Anterior cingulate cortex (tissue), 58 donors: ENCODE measurements around the gene TCL1A.
A peak's percentile ranks its signal among the peaks of the same experiment; 100 is the strongest.
"Not testable (repeated sequence)": the region's sequence is repeated elsewhere in the genome, so short reads cannot be mapped to it uniquely, and the experiment has no call there.

Source experiments
- DNase-seq, 58 donors: peaks; one replicate each; lab custom pipeline; 2025; lab: John Stamatoyannopoulos, UW

Gene TCL1A, protein sequence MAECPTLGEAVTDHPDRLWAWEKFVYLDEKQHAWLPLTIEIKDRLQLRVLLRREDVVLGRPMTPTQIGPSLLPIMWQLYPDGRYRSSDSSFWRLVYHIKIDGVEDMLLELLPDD

DNA sequence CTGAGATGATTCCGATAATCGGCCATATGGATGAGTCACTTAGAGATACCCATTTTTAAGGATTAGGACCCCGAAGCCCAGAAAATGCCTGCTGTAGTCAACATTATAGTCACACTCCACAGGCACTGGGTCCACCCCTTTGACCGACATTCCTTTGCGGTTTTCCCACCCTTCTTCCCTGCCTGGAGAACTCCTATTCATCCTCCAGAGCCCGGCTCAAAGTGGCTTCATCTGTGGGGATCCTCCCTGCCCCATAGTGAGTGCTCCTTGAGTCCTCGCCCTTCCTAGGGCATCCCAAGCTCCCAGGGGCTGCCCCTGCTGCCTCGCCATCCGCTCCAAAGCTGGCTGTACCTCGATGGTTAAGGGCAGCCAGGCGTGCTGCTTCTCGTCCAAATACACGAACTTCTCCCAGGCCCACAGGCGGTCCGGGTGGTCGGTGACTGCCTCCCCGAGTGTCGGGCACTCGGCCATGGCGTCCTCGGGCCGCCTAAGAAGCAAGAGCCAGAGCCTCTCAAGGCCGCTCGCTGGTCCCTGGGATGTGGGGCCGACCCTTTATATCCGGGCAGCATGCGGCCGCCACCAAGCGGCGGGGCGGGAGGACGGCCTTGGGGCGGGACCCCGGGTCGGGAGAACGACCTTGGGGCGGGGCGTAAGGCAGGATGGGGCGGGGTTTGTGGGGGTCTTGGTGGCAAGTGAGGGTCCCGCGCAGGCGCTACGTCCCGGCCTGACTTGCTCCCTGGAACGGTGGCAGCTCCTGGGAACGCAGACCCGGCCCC, at the start of gene TCL1A:
Gene TCL1A (minus strand): TSS at position 530 of the 776 bp plus-strand sequence. CDS start 59 bp downstream, at position 471.
- DNase-seq: no peak

DNA sequence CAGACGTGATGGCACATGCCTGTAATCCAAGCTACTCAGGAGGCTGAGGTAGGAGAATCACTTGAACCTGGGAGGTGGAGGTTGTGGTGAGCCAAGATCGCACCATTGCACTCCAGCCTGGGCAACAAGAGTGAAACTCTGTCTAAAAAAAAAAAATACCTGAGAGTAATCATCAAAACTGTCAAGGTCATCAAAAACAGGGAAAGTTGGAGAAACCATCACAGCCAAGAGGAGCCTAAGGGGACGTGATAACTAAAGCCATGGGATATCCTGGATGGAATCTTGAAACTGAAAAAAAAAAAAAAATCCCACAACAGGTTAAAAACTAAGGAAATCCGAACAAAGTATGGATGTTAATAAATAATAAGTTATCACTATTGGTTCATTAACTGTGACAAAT, 49.1 kb upstream of the TCL1A start:
- not testable (repeated sequence) for DNase-seq

DNA sequence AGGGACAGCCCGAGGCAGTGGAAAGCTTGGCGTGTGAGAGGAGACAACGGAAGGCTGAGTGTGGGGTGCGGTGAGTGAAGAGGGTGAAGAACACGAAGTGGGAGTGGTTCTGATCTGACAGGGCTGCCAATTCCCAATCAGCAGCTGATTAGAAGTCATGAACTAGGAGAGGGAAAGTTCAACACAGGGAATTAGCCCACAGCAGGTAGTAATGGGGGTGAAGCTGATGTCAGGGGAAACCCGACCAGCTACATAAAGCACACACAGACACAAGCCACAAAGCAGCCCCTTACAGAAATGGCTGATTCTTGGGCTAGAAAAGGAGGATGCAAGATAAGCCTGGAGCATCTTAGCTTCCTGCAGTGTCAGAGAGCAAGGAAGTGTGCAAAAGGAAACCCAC, 47.5 kb upstream of the TCL1A start:
- DNase-seq: no peak

DNA sequence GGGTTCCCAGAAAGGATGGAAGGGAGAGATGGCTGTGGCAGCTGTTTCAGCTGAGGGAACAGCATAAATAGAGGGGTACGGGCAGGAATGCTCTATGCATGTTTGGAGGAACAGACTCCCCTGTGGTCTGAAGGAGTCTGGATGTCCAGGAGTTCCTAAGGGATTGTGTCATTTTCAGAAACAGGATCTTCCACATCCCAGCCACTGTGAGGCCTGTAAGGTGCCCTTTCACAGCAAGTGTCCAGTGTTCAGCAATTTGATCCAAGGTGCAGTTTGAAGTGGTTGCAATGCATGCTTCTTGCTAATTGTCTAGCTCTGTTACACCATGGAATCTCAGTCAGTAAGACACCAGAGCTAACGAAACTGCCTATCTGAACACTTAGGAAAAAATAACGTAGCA, 46.7 kb upstream of the TCL1A start:
- DNase-seq: no peak

DNA sequence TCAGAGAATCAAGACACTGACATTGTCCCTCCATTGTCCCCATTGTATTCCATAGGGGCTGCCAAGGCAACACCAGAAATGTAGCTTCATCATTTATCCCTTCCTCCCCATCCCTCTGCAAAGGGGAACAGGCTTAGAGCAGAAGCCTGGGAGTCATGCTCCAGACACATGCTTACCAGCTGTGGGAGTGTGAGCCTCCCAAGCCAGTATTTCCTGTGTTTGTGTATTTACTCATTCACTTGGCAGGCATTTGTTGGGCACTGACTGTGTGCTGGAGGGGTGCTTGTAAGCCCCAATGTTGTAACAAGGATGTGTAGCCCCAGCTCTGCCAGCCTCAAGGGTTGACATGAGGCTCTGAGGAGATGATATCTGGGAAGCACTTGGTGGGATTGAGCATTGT, 46.0 kb upstream of the TCL1A start:
- DNase-seq: no peak

DNA sequence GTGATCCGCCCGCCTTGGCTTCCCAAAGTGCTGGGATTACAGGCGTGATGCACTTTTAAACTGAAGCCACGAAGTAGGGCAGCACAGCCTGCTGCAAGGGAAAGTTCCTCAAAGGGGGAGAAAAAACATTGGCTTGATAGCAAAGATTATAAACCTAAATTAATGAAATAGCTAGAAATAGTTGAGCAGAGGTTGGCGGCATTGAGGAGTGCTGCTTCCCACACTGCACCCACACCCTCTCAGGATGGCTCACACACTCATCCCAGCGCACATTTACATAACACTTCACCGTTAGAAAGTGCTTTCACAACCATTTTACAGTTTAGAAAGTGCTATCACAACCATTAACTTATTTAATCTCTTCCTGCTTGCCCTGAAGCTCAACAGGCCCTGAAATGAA, 44.4 kb upstream of the TCL1A start:
- peak in 1 of 58 donors; percentile 11 for DNase-seq

DNA sequence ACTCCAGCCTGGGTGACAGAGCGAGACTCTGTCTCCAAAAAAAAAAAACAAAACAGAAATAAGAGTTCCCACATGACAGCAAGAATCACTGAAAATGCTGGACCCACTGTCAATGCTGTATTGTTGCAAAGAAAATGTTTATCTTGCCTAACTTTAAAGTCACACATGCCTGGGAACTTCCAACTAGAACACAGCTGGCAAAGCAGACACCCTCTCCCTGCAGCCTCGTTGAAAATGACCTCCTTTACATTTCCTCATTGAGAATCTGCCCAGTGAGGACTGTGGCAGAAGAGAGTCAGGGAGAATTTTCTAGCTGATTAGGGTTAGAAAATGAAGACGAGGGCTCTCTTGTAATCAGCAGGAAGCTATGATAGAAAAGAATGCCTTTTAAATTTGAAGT, 42.8 kb upstream of the TCL1A start:
- no peak for DNase-seq

DNA sequence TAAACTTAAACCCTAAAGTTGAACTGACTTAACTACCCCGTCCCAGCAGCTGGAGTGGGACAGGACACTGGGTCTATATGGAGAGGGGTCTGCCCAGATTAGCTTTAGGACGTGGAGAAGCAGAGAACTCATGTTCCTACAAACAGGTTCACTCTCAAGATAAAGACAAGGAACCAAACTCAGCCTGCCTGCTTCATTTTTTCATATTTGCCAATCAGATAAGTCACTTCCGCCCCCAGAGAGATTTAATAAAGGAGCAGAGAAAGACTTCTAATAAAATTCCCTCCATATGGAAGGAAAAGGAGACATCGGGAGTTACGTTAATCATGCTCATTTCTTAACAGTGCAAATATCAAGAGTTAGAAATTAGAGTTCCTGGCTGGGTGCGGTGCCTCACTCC, 42.2 kb upstream of the TCL1A start:
- DNase-seq: no peak

DNA sequence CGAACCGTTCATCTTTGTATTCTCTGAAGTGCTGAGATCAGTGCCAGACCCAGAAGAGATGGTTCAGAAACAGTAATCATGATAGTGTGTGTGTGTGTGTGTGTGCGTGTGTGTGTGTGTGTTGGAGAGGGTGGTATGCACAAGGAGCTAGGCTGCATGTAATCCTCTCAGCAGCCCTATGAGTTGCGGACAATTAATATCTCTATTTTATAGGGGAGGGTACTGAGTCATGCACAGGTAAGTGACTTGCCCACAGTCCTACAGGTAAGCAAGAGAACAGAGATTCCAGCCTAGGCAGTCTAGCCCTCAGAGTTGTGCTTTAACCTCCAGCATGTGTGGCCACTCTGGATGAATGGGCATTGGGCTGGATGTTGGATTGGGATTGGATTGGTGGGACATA, 27.9 kb upstream of the TCL1A start:
- DNase-seq: no peak

DNA sequence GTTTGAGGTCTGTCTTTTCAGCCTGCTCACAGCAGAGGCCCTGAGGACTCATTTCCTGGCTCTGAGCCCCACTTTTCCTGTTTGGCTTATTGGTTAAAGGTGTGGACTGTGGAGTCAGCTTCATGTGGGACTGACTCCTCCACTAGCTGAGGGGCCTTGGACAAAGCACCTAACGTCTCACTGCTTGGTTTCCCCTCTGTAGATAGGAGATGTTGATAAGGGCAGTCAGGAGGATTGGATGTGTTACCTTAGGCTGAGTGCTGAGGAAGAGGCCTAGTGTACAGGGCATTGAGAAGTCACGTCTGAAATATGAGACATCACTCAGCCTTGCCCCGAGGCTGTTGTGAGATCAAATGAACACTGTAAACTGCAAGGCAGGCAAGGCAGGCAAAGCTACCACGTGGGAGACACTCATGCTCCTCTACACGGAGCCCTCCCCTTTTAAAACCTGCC, 27.1 kb upstream of the TCL1A start:
- DNase-seq: no peak

DNA sequence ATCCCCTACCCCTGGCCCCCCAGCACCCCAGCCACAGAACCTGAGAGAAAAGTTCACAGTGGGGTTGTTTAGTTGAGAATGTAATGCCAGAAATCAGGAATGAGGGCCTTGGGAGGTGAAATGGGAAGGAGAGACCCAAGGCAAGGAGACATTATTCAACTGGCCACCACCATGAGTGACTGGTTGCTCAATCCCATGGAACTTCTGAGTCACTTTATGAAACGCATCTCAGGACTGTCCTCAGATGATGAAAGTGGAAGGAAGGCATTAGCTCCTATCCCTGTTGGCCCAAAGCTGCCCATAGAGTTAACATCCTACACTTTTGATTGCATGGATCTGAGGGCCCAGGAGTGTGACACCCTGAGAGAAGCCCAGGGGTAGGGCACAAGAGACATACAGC, 25.4 kb upstream of the TCL1A start:
- no peak for DNase-seq

DNA sequence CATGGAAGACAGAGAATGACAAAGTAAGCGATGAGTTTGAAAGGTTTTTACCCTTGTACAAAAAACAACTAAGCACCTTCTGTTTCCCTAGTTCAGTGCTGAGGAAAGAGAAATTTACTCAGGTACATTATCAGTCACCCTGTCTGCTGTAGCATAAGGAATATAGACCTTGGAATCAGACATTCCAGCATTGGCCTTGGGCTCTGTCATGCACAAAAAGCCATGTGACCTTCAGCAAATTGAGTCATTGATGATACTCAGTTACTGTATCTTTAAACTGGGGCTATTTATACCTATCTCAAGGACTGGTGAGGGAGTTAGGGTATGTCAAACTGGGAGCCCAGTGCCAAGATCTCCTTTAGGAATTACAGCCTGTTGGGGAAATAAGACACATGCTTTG, 19.3 kb upstream of the TCL1A start:
- no peak for DNase-seq

DNA sequence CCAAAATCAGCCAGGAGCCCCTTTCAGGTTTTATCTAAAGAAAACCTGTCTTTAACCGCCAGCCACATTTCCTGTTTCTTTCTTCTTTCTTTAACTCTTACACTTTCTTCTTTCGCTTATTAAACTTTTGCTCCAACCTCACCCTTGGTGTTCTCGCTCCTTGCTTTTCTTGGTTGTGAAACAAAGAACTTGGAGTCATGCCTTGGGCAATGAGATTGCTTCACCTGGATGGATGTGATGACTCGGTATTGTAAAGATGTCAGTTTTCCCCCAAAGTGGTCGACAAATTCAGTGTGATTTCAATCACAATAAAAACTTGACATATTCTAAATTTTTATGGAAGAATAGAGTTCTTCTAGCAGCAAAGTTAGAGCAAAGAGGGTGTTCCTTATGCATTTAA, 16.2 kb upstream of the TCL1A start:
- no peak for DNase-seq

DNA sequence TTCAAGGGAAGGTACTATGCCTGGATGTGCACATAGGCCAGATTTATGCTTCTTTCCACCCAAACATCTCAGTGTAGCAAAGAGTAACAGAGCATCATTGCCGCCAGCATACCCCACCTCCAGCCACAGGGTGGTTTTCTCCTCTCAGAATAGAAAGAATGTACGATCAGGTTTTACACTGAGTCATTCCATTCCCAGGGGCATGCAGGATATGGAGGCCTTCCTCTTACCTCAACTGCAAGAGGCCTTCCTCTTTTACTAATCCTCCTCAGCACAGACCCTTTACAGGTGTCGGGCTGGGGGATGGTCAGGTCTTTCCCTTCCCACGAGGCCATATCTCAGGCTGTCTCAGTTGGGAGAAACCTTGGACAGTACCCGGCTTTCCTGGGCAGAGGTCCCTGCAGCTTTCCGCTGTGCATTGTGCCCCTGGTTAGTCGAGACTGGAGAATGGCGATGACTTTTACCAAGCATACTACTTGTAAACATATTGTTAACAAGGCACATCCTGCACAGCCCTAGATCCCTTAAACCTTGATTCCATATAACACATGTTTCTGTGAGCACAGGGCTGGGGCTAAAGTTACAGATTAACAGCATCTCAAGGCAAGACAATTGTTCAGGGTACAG, 15.6 kb upstream of the TCL1A start:
- not testable (repeated sequence) for DNase-seq

DNA sequence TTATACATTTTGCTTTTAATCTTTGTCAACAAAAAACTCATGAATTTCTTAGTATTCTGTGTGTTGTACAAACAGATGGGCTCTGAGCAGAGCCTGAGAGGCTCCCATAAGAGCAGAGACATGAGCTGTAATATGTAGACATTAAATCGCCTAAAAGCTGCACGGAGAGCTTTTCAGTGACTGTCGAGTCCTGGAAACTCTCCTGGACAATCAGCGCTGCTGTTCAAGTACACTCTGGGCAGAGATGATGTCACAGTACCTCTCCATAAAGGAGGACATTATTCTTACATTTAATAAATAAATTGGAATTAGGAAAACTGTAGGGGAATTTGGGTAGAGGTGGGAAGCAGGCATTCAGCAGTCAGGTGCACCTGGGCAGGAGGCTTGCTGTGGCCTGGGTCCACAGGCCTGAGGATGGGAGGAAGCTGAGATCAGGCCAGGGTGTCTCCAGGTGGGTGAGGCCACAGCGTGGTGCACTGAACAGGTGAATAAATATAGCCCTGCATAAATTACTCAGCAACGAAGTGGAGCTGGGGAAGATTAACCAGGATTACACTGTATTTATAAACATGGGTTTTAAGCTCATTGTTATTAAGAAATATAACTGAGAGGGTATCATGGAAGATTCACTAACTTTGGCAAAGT, 13.3 kb upstream of the TCL1A start:
- no peak for DNase-seq

DNA sequence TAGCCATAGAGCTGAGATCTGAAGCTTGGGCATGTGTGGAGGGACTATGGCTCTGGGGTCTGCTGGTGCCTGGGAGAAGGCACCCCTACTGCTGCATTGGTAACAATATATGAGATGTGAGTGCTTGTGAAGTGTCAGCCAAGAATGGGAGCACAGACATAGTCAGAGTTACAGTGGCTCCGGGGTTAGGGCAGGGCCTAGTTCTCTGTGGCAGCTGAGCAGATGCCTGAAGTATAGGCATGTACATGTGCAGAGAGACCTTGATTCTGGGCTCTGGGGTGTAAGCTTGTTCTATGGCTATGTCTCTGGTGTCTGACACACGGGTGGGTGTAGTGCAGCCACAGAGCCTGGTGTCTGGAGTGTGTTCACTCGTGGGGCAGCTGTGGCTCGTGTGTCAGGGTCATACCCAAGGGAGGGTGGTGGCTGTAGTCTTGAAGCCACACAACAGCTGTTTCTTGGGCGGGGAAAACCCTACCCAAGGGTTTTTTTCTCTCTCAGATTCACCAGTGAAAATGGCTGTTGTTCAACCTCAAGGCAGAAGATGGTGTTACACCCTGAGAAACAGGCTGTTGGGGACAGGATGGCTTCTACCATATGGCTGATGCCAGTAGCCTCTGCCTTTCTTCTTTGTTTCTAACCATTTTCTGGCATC, 11.9 kb upstream of the TCL1A start:
- no peak for DNase-seq

DNA sequence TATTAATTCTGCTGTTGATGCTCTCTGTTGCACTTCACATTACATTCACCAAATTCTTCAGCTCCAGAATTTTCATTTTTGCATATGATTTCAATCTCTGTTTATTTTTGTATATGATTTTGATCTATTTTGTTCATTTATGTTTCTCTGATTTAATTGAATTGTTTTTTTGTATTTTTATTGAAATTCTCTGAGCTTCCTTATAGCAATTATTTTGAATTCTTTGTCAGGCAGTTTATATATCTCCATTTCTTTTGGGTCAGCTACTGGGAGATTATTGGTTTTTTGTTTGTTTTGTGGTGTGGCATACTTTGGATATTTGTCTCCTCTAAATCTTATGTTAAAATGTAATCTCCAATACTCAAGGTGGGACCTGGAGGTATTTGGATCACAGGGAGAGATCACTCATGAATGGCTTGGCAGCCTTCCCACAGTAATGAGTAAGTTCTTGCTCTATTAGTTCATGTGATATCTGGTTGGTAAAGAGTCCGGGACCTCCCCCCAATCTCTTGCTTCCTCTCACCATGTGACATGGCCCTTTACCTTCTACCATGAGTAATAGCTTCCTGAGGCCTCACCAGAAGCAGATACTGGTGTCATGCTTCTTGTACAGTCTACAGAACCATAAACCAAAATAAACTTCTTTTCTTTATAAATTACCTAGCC, 8.7 kb upstream of the TCL1A start:
- DNase-seq: no peak

DNA sequence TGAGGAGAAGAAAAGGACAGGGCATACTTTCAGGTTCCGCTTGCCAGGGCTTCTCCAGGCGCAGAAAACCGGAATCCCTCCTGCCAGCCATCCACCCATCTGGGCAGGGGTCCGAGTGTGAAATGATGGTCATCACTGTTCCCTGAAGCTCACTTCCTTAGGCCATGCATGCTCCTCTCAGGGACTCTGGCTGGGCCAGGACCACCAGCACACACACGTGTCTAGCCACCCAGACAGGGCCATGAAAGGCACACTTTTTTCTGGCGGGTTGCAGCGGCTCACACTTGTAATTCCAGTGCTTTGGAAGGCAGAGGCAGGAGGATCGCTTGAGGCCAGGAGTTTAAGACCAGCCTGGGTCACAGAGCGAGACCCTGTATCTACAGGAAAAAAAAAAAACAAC, 1.5 kb downstream of the TCL1A start:
- no peak for DNase-seq

DNA sequence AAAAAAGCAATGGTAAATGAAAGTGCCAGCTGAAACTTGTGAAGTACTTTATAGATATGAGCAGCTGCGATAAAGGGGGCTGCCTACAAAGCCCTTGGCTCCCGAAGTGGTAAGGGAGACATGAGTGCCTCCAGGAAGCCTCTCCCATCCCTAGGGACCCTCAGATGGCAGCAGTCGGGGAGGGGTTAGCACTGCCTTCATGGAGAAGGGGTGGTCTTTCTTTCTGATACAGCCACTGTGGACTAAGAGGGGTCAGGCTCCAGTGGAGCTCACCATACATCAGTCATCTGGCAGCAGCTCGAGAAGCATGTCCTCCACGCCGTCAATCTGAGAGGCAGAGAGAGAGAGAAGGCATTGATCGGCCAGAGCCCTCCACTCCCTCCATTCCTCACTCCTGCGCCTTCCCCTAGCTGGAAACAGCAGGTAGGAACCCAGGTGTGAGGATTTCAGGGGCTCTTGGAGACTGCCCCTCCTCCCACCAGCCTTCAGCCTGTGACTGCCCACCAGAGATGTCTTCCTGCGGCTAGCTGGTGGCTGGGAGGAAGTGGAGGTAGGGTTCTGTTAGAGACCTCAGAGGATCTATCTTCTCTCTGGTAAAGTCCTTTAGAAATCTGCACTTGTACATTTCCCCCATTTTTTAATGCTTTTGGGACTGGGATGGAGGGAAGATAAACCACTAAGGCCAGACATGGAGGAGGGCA, 2.3 kb downstream of the TCL1A start:
- DNase-seq: no peak

DNA sequence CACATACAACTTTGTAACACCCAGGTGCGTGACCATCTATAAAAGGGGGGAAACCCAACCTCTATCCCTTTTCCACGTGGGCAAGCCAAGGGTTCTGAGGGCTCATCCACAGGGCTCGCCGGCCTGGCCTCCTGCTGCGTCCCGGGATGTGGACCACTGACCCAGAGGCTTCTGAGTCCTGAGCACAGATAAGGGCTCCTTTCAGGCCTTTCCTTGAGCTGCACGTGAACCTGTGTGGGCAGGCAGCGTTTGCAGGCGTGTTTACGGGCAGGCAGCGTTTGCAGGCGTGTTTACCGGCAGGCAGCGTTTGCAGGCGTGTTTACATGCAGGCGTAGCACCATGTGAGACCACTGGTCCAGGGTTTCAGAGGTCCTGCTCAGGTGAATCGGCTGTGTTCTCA, 3.8 kb downstream of the TCL1A start:
- no peak for DNase-seq
